Measurements from ENCODE around the gene CDH24. TPM values are rescaled to one million over a fixed set of nuclear protein-coding genes. Genes with fewer than 3 reads are reported as not detected.

The CDH24 gene
- total and polyA plus RNA-seq, 2 of the 8 experiments (the other 6 are each of a cell fraction or from before 2014, with no cell fraction given), result 18.1 to 27.6 TPM

GRCh38 chr14:23105348-23105824 lies 48.1 kb upstream of the CDH24 start:
- Histone ChIP-seq H3K79me1 (ENCODE audit: low read depth, low read length) (no peaks in the 10 kb centered on the region), H2BK5ac (ENCODE audit: low read depth, low read length) (no peak overlapping the region; the same call in 1 of the 2 replicates), H3K23ac (ENCODE audit: insufficient read length) (no peak overlapping the region), H3K36me3 (ENCODE audit: control insufficient read depth in 2 of 4, insufficient read depth in 4 of 4, low read length in 3 of 4) (no peaks in the 10 kb centered on the region), H4K8ac (ENCODE audit: extremely low read depth, insufficient read depth, low read length) (no peak overlapping the region), H3K9me3 (ENCODE audit: insufficient read depth in 2 of 2, low read depth in 1 of 2, low read length in 1 of 2) (peaks cover 3 to 4% of the 10 kb centered on the region in 2 experiments; a peak in 2 of 4 replicates), H3K56ac (replicated peaks; ENCODE audit: insufficient read length, low read depth, low read length) (no peak overlapping the region), H3K4me3 (ENCODE audit: extremely low read depth in 1 of 4, insufficient read depth in 2 of 4, low read depth in 3 of 4, low read length in 4 of 4) (no peak overlapping the region), H2BK120ac (replicated peaks; ENCODE audit: low read depth, low read length) (no peak overlapping the region), H4K5ac (ENCODE audit: insufficient read length, low read depth, low read length) (no peak overlapping the region), H3K9ac (replicated peaks in 1 of 4; ENCODE audit: extremely low read depth in 1 of 4, low read depth in 3 of 4, low read length in 3 of 4) (no peak overlapping the region), H3K4me2 (ENCODE audit: insufficient read depth in 1 of 2, low read depth in 2 of 2, low read length in 2 of 2) (no peak overlapping the region), H2AFZ (ENCODE audit: low read length) (no peak overlapping the region), H3K27me3 (replicated peaks in 1 of 4; ENCODE audit: control insufficient read depth in 3 of 4, extremely low read depth in 1 of 4, insufficient read depth in 3 of 4, low read length in 3 of 4) (no peaks in the 10 kb centered on the region; a peak in 2 of 7 replicates), H3K4ac (replicated peaks; ENCODE audit: insufficient read length, low read depth, low read length) (no peak overlapping the region), H3K4me1 (replicated peaks in 1 of 4; ENCODE audit: control insufficient read depth in 3 of 4, insufficient read depth in 4 of 4, low read length in 3 of 4) (peaks cover 6 to 15% (median 9%) of the 10 kb centered on the region in 4 experiments; a peak in 4 of 7 replicates), H2BK15ac (ENCODE audit: low read length) (peak overlapping the region; percentile 12; the same call in 1 of the 2 replicates), H3K23me2 (ENCODE audit: low read depth, low read length) (no peaks in the 10 kb centered on the region), H2AK5ac (ENCODE audit: low read depth, low read length) (no peak overlapping the region), H4K20me1 (replicated peaks in 1 of 2; ENCODE audit: control insufficient read depth in 1 of 2, insufficient read depth in 2 of 2, low read length in 2 of 2) (no peaks in the 10 kb centered on the region), H3K27ac (ENCODE audit: low read depth, low read length) (no peak overlapping the region), H2BK20ac (ENCODE audit: low read length) (no peak overlapping the region), H3K18ac (ENCODE audit: extremely low read depth, low read length) (no peak overlapping the region), H3K14ac (ENCODE audit: insufficient read length) (no peak overlapping the region), H4K91ac (replicated peaks; ENCODE audit: insufficient read length, low read length) (no peak overlapping the region), H2BK12ac (ENCODE audit: low read depth, low read length) (peak overlapping the region; percentile 75; the same call in 1 of the 2 replicates), H3K79me2 (ENCODE audit: control insufficient read depth in 1 of 2, insufficient read depth in 2 of 2, low read length in 2 of 2) (no peaks in the 10 kb centered on the region)
- no peak for FAIRE-seq
- DNase-seq (ENCODE audit: low read depth in 1 of 2, low spot score in 2 of 2), result peak in 1 of 2 experiments; percentile 36
- ChIA-PET POLR2A (ENCODE audit: partially characterized antibody) (interaction anchor here (0.7 to 3.0 kb wide), 3 partner anchors 10 to 34 kb away, joined by 4 to 14 read pairs (median 12); partner anchors contain the start of genes ACIN1 and C14orf119), CTCF (ENCODE audit: partially characterized antibody) (no interaction called here)
- WGBS, 2 experiments (ENCODE audit: extremely low coverage in 1 of 2, insufficient coverage in 1 of 2, insufficient read length in 1 of 2, insufficient replicate concordance in 2 of 2, low coverage in 1 of 2, low lambda C conversion rate in 2 of 2, missing lambda C conversion rate in 1 of 2), result 95% methylated on average over 4 of the region's 4 CpGs; no CpG with 5 or more reads in 1 of the 2 experiments
- no peak for TF ChIP-seq EZH2 (IDR thresholded peaks at IDR 0.05; ENCODE audit: low read depth, low read length, severe bottlenecking)
- no peak for TF ChIP-seq CTCF (IDR thresholded peaks at IDR 0.05; ENCODE audit: control extremely low read depth in 1 of 3, insufficient read depth in 1 of 3, low read depth in 1 of 3, low read length in 3 of 3)
- TF ChIP-seq BACH1 (IDR thresholded peaks at IDR 0.05; ENCODE audit: low read length), result no peak
- TF ChIP-seq, protein P1, sequence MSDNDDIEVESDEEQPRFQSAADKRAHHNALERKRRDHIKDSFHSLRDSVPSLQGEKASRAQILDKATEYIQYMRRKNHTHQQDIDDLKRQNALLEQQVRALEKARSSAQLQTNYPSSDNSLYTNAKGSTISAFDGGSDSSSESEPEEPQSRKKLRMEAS (IDR thresholded peaks at IDR 0.05), result no peak
- TF ChIP-seq TAF7 (optimal IDR thresholded peaks at IDR 0.05; ENCODE audit: borderline replicate concordance, low read depth, low read length), result no peak
- TF ChIP-seq SP4 (IDR thresholded peaks at IDR 0.05; ENCODE audit: low read length), result no peak
- no peak for TF ChIP-seq JUND (IDR thresholded peaks at IDR 0.05; ENCODE audit: low read length)
- no peak for TF ChIP-seq SIN3A (conservative IDR thresholded peaks at IDR 0.05 in 1 of 2, IDR thresholded peaks at IDR 0.05 in 1 of 2; ENCODE audit: low read depth in 1 of 2, low read length in 2 of 2)
- no peak for TF ChIP-seq KDM1A (IDR thresholded peaks at IDR 0.05; ENCODE audit: borderline replicate concordance, low read length)
- TF ChIP-seq ZNF274 (IDR thresholded peaks at IDR 0.05; ENCODE audit: borderline replicate concordance, extremely low read depth, low read length), result no peak
- no peak for TF ChIP-seq CHD2 (IDR thresholded peaks at IDR 0.05; ENCODE audit: low read length)

All from H1 (cell line).